HepG2 (cell line): Measurements from ENCODE around the gene C4orf46. TPM values are rescaled to one million over a fixed set of nuclear protein-coding genes. Genes with fewer than 3 reads are reported as not detected.

Experiments
- CEBPB ChIP-seq: IDR thresholded peaks from 2 replicates; pipeline ENCODE4 v1.6.1; 2011; ENCODE audit warnings: low read depth, low read length, improper control_type of control experiment, borderline replicate concordance
- HNF4A ChIP-seq: sonication (generic); formaldehyde crosslinking; IDR thresholded peaks from 2 replicates; pipeline ENCODE4 v1.4.0; 2020; ENCODE audit warnings: missing genetic modification reagents
- IKZF1 ChIP-seq: fragments of 450-650 bp; IDR thresholded peaks from 2 replicates; pipeline ENCODE4 v1.7.1; 2016
- MAFG ChIP-seq: sonication (generic); formaldehyde crosslinking; IDR thresholded peaks from 2 replicates; pipeline ENCODE4 v1.5.1; 2020; ENCODE audit warnings: mild to moderate bottlenecking, missing genetic modification reagents
- MIER2 ChIP-seq: IDR thresholded peaks from 2 replicates; pipeline ENCODE4 v1.6.1; 2016; ENCODE audit warnings: missing biosample characterization, missing genetic modification reagents
- MXD4 ChIP-seq: IDR thresholded peaks from 2 replicates; pipeline ENCODE4 v1.6.1; 2016; ENCODE audit warnings: mild to moderate bottlenecking, missing biosample characterization, missing genetic modification reagents
- PHF20 ChIP-seq: sonication (generic); formaldehyde crosslinking; IDR thresholded peaks from 2 replicates; pipeline ENCODE4 v1.5.0; 2020; ENCODE audit warnings: mild to moderate bottlenecking, missing genetic modification reagents
- RXRA ChIP-seq: sonication (generic); formaldehyde crosslinking; IDR thresholded peaks from 2 replicates; pipeline ENCODE4 v1.5.1; 2020; ENCODE audit warnings: missing genetic modification reagents
- SALL1 ChIP-seq: sonication (generic); formaldehyde crosslinking; IDR thresholded peaks from 2 replicates; pipeline ENCODE4 v1.8.0; 2022; ENCODE audit warnings: mild to moderate bottlenecking, missing genetic modification reagents
- SETDB1 ChIP-seq: sonication (generic); formaldehyde crosslinking; IDR thresholded peaks from 2 replicates; pipeline ENCODE4 v1.5.1; 2020; ENCODE audit warnings: missing genetic modification reagents, mild to moderate bottlenecking, borderline replicate concordance
- SIN3A ChIP-seq: IDR thresholded peaks from 2 replicates; pipeline ENCODE4 v1.6.1; 2011; ENCODE audit warnings: low read depth, mild to moderate bottlenecking, control low read depth, low read length, borderline replicate concordance
- SPEN ChIP-seq: sonication (generic); formaldehyde crosslinking; IDR thresholded peaks from 2 replicates; pipeline ENCODE4 v1.5.1; 2020; ENCODE audit warnings: low read depth, mild to moderate bottlenecking, missing genetic modification reagents
- ZMYM3 ChIP-seq: sonication (generic); formaldehyde crosslinking; IDR thresholded peaks from 2 replicates; pipeline ENCODE4 v1.5.1; 2020; ENCODE audit warnings: mild to moderate bottlenecking, missing genetic modification reagents
- ZNF430 ChIP-seq: sonication (generic); formaldehyde crosslinking; IDR thresholded peaks from 2 replicates; pipeline ENCODE4 v1.9.0; 2021; ENCODE audit warnings: mild to moderate bottlenecking, missing genetic modification reagents
- ZSCAN12 ChIP-seq: sonication (generic); formaldehyde crosslinking; IDR thresholded peaks from 2 replicates; pipeline ENCODE4 v1.9.0; 2021; ENCODE audit warnings: mild to moderate bottlenecking, missing genetic modification reagents
- polyA plus RNA-seq, 8 experiments: library from polyadenylated mRNA; depleted of rRNA in 3 of 8; stranded (reverse) in 7 of 8; unstranded in 1 of 8; fragments of >200 nt; fragmentation: Illumina TruSeq in 4 of 8; extraction: Trizol in 4 of 8; gene quantifications; 2 replicates each; pipeline versions ENCODE4 v1.2.1 to v1.2.3, GENCODE V29; 2011 to 2016; ENCODE audit warnings: low read depth in 4 of 8, missing spikeins in 1 of 8, mixed read lengths in 1 of 8; ENCODE audit not compliant: insufficient read depth in 1 of 8
- total RNA-seq, 5 experiments: library from RNA; depleted of rRNA; stranded (reverse); fragments of >200 nt; fragmentation: Illumina TruSeq; extraction: Trizol; gene quantifications; 2 replicates each; pipeline ENCODE4 v1.2.3, GENCODE V29; 2016; ENCODE audit warnings: low read depth in 1 of 5
- TF ChIP-seq, protein P1 (sequence below): IDR thresholded peaks from 2 replicates; pipeline ENCODE4 v1.6.1; 2016; ENCODE audit warnings: mild to moderate bottlenecking, missing biosample characterization, missing genetic modification reagents
- TF ChIP-seq, protein P2 (sequence below): sonication (generic); formaldehyde crosslinking; IDR thresholded peaks from 2 replicates; pipeline ENCODE4 v1.8.0; 2022; ENCODE audit warnings: missing genetic modification reagents, mild to moderate bottlenecking, moderate library complexity, borderline replicate concordance
- TF ChIP-seq, protein P3 (sequence below): sonication (generic); formaldehyde crosslinking; IDR thresholded peaks from 2 replicates; pipeline ENCODE4 v1.8.0; 2022; ENCODE audit warnings: mild to moderate bottlenecking, missing genetic modification reagents, borderline replicate concordance
- TF ChIP-seq, protein P4 (sequence below): sonication (generic); formaldehyde crosslinking; IDR thresholded peaks from 2 replicates; pipeline ENCODE4 v1.4.0; 2020; ENCODE audit warnings: mild to moderate bottlenecking, missing genetic modification reagents, borderline replicate concordance
- TF ChIP-seq, protein P5 (sequence below): sonication (generic); formaldehyde crosslinking; IDR thresholded peaks from 2 replicates; pipeline ENCODE4 v1.8.1; 2022; ENCODE audit warnings: low read depth, mild to moderate bottlenecking, missing genetic modification reagents

C4orf46 gene
- total and polyA plus RNA-seq, 2 of the 13 experiments (the other 11 are each of a cell fraction or from before 2014, with no cell fraction given) = 8.5 to 10.4 TPM

DNA sequence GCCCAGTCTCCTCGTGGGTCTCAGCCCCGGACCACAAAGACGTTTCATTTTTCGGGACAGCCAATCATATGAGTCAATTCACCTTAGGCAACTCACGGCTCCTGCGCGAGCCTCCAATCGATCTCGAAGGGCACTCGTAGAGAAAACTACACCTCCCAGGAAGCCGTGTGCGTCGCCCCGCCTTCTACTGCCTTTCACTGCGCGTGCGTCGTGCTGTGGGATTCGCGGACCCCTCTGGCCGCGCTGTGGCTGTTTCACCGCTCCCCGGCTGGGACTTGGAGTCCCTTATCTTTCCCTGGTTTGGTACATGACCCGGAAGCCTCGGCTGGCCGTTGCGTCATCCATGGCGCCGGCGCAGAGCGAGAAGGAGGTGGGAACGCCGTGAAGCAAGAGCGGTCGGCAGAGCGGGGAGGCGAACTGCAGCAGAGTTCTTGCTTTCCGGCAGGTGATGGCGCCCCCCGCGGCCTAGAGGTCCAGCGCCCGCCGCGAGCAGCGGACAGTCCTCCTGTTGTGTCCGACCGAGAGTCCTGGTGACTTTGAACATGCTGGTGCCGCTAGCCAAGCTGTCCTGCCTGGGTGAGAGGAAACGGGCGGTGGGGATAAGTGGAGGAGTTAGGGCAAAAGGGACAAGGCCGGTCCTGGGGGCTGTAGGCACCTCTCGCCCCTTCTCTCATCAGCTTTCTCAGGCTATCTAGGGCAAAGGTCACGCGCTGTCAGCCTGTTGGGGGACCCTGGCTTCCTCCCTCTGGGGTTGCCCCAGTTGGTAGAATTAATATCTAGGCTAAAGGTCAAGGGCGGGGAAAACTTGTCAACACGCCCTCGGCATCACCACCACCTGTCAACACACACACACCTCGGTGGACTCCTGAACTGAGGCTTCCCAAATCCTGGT, 474 bp upstream of the C4orf46 start, which contains the start of gene ETFDH (continued):
- TF ChIP-seq, protein P1, sequence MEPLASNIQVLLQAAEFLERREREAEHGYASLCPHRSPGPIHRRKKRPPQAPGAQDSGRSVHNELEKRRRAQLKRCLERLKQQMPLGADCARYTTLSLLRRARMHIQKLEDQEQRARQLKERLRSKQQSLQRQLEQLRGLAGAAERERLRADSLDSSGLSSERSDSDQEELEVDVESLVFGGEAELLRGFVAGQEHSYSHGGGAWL (CRISPR knock-in tag) = no peak; the same call in 1 of the 2 replicates
- TF ChIP-seq, protein P2, sequence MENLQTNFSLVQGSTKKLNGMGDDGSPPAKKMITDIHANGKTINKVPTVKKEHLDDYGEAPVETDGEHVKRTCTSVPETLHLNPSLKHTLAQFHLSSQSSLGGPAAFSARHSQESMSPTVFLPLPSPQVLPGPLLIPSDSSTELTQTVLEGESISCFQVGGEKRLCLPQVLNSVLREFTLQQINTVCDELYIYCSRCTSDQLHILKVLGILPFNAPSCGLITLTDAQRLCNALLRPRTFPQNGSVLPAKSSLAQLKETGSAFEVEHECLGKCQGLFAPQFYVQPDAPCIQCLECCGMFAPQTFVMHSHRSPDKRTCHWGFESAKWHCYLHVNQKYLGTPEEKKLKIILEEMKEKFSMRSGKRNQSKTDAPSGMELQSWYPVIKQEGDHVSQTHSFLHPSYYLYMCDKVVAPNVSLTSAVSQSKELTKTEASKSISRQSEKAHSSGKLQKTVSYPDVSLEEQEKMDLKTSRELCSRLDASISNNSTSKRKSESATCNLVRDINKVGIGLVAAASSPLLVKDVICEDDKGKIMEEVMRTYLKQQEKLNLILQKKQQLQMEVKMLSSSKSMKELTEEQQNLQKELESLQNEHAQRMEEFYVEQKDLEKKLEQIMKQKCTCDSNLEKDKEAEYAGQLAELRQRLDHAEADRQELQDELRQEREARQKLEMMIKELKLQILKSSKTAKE (CRISPR knock-in tag) = no peak; the same call in 1 of the 2 replicates
- peak; percentile 64; the same call in 1 of the 2 replicates for TF ChIP-seq MXD4 (CRISPR knock-in tag)
- no peak for TF ChIP-seq ZSCAN12 (CRISPR knock-in tag)
- TF ChIP-seq SPEN (CRISPR knock-in tag) = peak; percentile 90
- TF ChIP-seq SETDB1 (CRISPR knock-in tag) = no peak
- peak; percentile 92 for TF ChIP-seq SALL1 (CRISPR knock-in tag)
- TF ChIP-seq MAFG (CRISPR knock-in tag) = no peak
- TF ChIP-seq, protein P3, sequence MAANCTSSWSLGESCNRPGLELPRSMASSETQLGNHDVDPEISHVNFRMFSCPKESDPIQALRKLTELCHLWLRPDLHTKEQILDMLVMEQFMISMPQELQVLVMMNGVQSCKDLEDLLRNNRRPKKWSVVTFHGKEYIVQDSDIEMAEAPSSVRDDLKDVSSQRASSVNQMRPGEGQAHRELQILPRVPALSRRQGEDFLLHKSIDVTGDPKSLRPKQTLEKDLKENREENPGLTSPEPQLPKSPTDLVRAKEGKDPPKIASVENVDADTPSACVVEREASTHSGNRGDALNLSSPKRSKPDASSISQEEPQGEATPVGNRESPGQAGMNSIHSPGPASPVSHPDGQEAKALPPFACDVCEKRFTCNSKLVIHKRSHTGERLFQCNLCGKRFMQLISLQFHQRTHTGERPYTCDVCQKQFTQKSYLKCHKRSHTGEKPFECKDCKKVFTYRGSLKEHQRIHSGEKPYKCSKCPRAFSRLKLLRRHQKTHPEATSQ (CRISPR knock-in tag) = peak; percentile 97; the same call in 1 of the 2 replicates
- TF ChIP-seq CEBPB = peak; percentile 100
- TF ChIP-seq IKZF1 = no peak
- peak; percentile 56; the same call in 1 of the 2 replicates for TF ChIP-seq HNF4A (CRISPR knock-in tag)
- TF ChIP-seq, protein P4, sequence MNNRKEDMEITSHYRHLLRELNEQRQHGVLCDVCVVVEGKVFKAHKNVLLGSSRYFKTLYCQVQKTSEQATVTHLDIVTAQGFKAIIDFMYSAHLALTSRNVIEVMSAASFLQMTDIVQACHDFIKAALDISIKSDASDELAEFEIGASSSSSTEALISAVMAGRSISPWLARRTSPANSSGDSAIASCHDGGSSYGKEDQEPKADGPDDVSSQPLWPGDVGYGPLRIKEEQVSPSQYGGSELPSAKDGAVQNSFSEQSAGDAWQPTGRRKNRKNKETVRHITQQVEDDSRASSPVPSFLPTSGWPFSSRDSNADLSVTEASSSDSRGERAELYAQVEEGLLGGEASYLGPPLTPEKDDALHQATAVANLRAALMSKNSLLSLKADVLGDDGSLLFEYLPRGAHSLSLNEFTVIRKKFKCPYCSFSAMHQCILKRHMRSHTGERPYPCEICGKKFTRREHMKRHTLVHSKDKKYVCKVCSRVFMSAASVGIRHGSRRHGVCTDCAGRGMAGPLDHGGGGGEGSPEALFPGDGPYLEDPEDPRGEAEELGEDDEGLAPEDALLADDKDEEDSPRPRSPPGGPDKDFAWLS (CRISPR knock-in tag) = no peak
- TF ChIP-seq ZMYM3 (CRISPR knock-in tag) = 0 out of 2 replicates have a peak, but pooled peaks have one; percentile 47
- TF ChIP-seq SIN3A = peak; percentile 23; the same call in 1 of the 2 replicates
- TF ChIP-seq MIER2 (CRISPR knock-in tag) = 0 out of 2 replicates have a peak, but pooled peaks have one; percentile 26
- peak; percentile 48; the same call in 1 of the 2 replicates for TF ChIP-seq ZNF430 (CRISPR knock-in tag)
- peak; percentile 97 for TF ChIP-seq RXRA
- TF ChIP-seq, protein P5, sequence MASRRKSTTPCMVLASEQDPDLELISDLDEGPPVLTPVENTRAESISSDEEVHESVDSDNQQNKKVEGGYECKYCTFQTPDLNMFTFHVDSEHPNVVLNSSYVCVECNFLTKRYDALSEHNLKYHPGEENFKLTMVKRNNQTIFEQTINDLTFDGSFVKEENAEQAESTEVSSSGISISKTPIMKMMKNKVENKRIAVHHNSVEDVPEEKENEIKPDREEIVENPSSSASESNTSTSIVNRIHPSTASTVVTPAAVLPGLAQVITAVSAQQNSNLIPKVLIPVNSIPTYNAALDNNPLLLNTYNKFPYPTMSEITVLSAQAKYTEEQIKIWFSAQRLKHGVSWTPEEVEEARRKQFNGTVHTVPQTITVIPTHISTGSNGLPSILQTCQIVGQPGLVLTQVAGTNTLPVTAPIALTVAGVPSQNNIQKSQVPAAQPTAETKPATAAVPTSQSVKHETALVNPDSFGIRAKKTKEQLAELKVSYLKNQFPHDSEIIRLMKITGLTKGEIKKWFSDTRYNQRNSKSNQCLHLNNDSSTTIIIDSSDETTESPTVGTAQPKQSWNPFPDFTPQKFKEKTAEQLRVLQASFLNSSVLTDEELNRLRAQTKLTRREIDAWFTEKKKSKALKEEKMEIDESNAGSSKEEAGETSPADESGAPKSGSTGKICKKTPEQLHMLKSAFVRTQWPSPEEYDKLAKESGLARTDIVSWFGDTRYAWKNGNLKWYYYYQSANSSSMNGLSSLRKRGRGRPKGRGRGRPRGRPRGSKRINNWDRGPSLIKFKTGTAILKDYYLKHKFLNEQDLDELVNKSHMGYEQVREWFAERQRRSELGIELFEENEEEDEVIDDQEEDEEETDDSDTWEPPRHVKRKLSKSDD = peak; percentile 70; the same call in 1 of the 2 replicates
- TF ChIP-seq PHF20 (CRISPR knock-in tag) = peak; percentile 83
